ENCODE results near the gene SAV1.
"Not testable (repeated sequence)": the region's sequence is repeated elsewhere in the genome, so short reads cannot be mapped to it uniquely, and the experiment has no call there.

The SAV1 gene

DNA sequence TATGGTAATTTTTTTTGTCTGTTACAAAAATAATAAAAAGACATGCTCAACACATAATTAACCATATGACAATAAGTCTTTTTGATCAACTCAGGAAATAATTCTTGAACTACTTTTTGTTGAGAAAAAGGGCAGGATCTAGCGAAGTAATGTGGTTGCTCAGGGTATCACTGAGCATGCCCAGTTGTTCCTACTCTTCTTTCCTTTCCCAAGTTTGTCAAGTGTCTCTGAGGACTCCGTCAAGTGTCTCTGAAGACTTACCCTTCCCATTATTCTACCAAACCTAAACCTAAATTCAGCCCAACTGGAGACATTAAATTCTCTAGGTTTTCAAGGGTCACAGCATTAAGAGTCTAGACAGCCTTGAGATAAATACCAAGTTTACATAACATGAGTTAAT lies 3.5 kb downstream of the SAV1 start:
- DNase-seq = not testable (repeated sequence)

GRCh38 chr14:50659327-50659974 lies 8.7 kb downstream of the SAV1 start:
- no peak for DNase-seq

GRCh38 chr14:50658203-50658602 lies 9.9 kb downstream of the SAV1 start:
- DNase-seq = no peak

DNA sequence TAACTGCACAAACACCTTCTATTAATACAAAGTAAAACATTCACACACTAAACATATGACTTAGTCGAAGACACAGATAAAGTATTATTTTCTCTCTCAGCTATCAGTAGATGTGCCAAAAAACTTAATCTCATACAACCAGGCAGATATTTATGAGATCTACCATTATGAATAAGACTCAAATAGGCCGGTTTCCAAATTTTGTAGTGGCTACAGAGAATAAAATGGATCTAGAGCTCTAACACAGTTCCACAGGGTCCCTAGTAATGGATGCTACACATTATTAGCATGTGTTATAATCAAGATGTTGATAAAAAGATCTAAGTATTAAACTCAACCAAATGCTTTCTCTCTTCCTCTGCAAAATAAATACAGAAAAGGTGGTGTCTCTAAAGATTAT lies 10.4 kb downstream of the SAV1 start:
- no peak for DNase-seq

GRCh38 chr14:50656776-50657175 lies 11.3 kb downstream of the SAV1 start:
- DNase-seq = no peak

DNA sequence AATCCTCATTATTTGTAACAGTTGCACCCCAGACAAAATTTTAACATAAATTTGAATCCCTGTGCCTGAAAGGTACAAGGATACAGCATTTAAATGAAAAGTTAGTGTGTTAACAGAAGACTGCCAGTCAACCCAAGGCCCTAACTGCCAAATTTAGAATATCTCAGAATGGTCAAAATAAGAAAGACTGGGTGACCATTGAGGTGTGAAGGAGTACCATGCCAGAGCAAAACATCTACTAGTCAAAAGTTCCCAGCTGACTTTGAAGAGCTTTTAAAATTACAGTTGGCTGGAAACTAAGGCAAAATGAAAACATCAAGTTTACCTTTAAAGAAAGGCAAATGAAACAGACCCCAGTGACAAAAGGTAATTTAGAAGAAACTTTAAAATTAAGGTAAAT lies 18.4 kb downstream of the SAV1 start:
- no peak for DNase-seq

DNA sequence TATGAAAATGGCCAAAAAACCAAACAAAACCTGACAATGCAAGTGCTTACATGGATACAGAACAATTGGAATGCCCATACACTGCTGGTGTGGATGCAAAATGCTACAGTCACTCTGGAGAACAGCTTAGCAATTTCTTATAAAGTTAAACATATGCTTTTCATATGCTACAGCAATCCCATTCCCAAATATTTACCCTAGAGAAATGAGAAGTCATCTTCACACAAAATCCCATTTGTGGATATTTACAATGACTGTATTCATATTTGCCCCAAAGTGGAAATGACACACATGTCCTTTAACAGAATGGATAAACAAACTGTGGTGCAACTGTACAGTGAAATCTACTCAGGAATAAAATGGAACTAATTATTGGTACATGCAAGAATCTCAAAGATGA lies 20.4 kb downstream of the SAV1 start:
- DNase-seq = no peak

DNA sequence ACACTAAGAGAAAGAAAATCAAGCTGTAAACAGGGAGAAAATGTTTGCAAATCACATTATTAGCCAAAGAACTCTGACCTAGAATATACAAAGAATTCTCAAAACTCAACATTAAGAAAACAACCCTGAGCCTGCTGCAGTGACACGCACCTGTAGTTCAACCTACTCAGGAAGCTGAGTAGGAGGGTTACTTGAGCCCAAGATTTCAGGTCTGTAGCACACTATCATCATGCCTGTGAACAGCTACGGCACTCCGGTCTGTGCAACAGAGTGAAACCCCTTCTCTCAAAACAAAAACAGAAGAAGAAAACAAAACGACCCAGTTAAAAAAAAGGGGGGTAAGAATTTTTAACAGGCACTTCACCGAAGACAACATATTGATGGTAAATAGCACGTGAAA lies 20.8 kb downstream of the SAV1 start:
- no peak for DNase-seq

- DNase-seq = no peak
These were observed 33.0 kb downstream of the SAV1 start for GRCh38 chr14:50635141-50635540.

DNA sequence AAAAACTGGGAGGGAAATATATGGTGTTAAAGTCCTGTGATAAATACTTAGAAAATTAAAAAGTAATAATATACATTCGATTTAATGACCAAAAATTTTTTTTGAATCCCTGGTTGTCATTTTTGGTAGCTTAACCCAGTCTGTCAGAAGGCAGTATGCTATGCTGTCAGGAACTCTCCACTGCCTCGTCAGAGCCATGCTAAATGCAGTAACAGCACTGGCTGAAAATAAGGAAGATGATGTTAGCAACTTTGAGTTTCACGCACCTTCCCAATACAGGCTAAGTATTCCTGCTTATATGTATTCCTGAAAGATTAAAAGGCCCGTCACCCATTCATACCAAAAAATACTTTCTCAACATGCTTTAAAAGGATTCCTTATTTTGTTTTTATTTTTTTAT lies 34.2 kb downstream of the SAV1 start:
- DNase-seq = no peak

GRCh38 chr14:50631408-50631821 lies 36.7 kb downstream of the SAV1 start:
- DNase-seq = no peak

DNA sequence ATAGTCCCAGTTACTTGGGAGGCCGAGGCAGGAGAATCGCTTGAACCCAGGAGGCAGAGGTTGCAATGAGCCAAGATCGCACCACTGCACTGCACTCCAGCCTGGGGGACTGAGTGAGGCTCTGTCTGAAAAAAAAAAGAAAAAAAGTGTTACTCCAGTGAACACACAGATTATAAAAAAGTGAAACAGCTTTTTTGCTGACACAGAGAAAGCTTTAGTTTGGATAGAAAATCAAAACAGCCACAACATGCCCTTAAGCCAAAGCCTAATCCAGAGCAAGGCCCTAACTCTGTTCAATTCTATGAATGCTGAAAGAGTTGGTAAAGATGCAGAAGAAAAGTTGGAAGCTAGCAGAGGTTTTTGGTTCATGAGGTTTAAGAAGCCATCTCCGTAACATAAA lies 43.2 kb downstream of the SAV1 start:
- not testable (repeated sequence) for DNase-seq

DNA sequence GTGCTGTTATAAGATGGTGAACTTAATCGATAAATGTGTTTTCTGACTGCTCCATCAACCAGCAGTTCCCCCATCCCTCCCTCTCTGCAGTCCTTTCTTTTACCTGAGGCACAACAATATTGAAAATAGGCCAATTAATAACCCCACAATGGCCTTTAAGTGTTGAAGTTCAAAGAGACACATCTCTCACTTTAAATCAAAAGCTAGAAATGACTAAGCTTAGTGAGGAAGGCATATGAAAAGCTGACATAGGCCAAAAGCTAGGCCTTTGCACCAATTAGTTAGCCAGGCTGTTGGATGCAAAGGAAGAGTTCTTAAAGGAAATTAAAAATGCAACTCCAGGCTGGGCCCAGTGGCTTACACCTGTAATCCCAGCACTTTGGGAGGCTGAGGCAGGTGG lies 43.7 kb downstream of the SAV1 start:
- no peak for DNase-seq

DNA sequence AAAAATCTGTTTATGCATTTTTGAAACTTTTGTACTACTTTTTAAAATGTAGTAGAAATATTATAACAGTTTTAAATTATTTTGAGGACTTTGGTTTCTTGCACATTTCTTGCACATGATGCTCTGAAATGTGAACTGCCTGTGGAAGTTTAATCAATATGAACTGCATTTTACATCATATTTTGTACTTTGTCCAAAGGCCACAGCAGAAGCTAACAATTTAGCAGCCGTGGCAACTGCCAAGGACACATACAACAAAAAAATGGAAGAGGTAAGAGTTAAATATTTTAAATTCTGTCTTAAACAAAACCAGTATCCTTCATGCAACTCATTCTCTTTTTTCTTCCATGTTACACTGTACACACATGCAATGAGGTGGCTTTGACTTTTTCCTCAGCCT lies 45.1 kb downstream of the SAV1 start:
- no peak for DNase-seq

- DNase-seq = no peak
These were observed 47.8 kb downstream of the SAV1 start for GRCh38 chr14:50620341-50620740.

DNA sequence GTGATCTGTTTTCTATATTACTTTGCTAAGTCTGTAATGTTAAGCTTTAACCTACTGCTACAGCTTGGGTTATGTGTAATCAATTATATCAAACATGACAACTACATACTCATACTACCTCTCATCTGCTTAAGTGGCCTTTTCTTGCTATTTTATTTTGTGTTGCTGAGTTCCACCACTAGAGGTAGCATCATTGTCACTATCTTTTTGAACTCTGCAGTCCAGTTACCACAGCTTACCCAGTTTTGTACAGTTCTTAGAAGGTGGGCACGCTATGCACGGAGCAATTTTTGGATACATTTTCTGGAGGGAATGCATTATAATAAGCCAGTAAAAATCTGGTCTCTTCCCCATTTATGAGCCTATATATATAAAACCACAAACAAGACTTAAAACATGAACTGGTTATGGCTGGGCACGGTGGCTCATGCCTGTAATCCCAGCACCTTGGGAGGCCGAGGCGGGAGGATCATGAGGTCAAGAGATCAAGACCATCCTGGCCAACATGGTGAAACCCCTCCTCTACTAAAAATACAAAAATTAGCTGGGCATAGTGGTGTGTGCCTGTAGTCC lies 48.5 kb downstream of the SAV1 start:
- DNase-seq = no peak

- DNase-seq = no peak
These were observed 51.8 kb downstream of the SAV1 start for GRCh38 chr14:50616275-50616674.

GRCh38 chr14:50615552-50615951 lies 52.6 kb downstream of the SAV1 start:
- DNase-seq = no peak

- no peak for DNase-seq
These were observed 53.0 kb downstream of the SAV1 start for GRCh38 chr14:50615056-50615455.

- no peak for DNase-seq
These were observed 55.3 kb downstream of the SAV1 start for GRCh38 chr14:50612806-50613205.

DNA sequence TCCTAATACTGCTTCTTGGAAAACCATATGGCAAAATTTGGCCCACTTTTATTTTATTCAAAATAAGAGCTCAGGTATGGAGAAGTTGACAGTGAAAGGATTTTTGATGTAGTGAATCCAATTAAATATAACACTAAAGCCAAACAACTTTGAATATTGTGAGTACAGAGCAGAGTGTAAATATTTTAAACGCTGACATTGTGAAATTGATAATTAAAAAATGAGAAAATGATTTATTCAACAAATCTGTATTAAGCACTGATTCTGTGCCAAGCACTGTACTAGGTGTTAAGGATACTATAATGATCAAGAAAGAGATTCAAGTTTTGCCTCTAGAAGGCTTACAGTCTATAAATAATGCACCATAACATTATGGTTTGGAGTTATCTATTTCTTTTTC lies 57.6 kb downstream of the SAV1 start:
- DNase-seq = no peak

GRCh38 chr14:50608302-50608851 lies 59.7 kb downstream of the SAV1 start:
- DNase-seq = no peak

GRCh38 chr14:50607761-50608160 lies 60.3 kb downstream of the SAV1 start:
- DNase-seq = no peak

DNA sequence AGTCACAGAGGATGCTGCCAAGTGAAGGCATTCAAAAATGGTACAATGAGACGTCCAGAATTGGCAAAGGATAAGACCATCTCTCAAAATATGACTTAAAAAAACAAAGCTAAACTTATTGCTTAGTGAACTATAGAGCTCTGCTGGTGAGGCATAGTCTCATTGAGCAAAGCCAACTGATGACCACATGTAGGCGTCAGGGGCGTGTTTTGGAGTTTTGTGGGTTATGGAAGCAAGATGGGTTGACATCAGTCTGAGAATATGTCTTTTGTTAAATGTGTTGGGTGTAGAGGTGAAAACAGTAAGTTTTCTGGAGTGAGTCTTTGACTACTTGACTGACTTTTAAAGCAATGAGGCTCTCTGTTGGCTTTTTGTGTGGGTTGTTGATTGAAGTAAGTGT lies 60.9 kb downstream of the SAV1 start:
- DNase-seq = no peak

DNA sequence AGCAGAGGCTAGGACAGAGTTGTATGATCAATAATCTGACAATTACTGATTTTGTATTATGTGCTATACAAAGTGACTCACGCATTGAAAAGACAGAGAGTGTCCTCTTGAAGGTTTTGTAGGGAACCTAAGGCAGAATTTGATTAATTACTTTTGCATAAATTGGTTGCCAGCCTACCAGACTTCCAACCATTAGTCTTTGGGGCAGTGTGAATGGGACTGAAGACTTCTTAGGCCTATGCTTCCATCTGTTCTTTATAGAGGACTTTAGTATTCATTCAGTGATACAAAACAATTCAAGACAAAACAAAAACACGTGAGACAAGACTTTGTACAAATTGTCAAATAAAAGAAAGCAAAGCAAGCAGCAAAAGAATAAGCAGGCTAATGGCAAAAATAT lies 61.6 kb downstream of the SAV1 start:
- DNase-seq = no peak

All from NCI-H2171 (cell line).